ENCODE measurements around the gene GLP2R.

GLP2R gene

DNA sequence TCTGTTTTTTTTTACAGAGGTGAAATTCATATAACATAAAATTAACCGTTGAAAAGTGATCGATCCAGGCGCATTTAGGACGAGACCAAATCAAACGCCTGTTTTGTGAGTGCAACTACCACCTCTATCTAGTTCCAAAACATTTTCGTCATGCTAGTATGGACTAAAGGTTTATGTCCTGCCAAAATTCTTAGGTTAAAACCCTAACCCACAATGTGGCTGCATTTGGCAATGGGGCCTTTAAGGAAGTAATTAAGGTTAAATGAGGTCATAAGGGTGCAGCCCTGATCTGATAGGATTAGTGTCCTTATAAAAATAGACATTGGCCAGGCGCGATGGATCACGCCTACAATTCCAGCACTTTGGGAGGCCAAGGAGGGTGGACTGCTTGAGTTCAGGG lies 112.2 kb downstream of the GLP2R start (continued):
- TF ChIP-seq ZNF362 (tag by site-specific recombination; IDR thresholded peaks at IDR 0.05) (no peak), ZNF16 (tag by site-specific recombination; IDR thresholded peaks at IDR 0.05; ENCODE audit: low read depth) (no peak), ZNF292 (tag by site-specific recombination; IDR thresholded peaks at IDR 0.05; ENCODE audit: borderline replicate concordance, low read depth) (no peak), BCL6B (tag by site-specific recombination; IDR thresholded peaks at IDR 0.05) (no peak), ZNF23 (tag by site-specific recombination; IDR thresholded peaks at IDR 0.05; ENCODE audit: borderline replicate concordance) (no peak), GLIS1 (tag by site-specific recombination; IDR thresholded peaks at IDR 0.05) (no peak), ZNF792 (tag by site-specific recombination; IDR thresholded peaks at IDR 0.05) (no peak), ZNF394 (tag by site-specific recombination; IDR thresholded peaks at IDR 0.05; ENCODE audit: borderline replicate concordance) (no peak)
- TF ChIP-seq, protein P1, sequence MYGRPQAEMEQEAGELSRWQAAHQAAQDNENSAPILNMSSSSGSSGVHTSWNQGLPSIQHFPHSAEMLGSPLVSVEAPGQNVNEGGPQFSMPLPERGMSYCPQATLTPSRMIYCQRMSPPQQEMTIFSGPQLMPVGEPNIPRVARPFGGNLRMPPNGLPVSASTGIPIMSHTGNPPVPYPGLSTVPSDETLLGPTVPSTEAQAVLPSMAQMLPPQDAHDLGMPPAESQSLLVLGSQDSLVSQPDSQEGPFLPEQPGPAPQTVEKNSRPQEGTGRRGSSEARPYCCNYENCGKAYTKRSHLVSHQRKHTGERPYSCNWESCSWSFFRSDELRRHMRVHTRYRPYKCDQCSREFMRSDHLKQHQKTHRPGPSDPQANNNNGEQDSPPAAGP (tag by site-specific recombination; IDR thresholded peaks at IDR 0.05), result no peak
- TF ChIP-seq, protein P2, sequence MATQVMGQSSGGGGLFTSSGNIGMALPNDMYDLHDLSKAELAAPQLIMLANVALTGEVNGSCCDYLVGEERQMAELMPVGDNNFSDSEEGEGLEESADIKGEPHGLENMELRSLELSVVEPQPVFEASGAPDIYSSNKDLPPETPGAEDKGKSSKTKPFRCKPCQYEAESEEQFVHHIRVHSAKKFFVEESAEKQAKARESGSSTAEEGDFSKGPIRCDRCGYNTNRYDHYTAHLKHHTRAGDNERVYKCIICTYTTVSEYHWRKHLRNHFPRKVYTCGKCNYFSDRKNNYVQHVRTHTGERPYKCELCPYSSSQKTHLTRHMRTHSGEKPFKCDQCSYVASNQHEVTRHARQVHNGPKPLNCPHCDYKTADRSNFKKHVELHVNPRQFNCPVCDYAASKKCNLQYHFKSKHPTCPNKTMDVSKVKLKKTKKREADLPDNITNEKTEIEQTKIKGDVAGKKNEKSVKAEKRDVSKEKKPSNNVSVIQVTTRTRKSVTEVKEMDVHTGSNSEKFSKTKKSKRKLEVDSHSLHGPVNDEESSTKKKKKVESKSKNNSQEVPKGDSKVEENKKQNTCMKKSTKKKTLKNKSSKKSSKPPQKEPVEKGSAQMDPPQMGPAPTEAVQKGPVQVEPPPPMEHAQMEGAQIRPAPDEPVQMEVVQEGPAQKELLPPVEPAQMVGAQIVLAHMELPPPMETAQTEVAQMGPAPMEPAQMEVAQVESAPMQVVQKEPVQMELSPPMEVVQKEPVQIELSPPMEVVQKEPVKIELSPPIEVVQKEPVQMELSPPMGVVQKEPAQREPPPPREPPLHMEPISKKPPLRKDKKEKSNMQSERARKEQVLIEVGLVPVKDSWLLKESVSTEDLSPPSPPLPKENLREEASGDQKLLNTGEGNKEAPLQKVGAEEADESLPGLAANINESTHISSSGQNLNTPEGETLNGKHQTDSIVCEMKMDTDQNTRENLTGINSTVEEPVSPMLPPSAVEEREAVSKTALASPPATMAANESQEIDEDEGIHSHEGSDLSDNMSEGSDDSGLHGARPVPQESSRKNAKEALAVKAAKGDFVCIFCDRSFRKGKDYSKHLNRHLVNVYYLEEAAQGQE (tag by site-specific recombination; IDR thresholded peaks at IDR 0.05), result no peak

DNA sequence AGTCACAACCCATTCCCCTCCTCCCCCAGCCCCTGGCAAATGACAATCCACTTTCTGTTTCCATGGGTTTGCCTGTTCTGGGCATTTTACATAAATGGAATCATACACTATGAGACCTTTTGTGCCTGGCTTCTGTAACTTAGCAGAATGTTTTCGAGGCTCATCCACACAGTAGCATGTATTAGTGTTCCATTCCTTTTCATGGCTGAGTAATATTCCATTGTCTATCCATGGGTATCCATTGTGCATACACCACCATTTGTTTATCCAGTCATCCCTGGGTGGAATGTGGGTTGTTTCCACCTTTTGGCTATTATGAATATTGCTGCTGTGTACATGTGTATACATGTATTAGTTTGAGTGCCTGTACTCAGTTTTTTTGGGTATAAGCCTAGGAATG lies 113.0 kb downstream of the GLP2R start:
- TF ChIP-seq ZNF560 (tag by site-specific recombination; IDR thresholded peaks at IDR 0.05; ENCODE audit: borderline replicate concordance) (no peak), ZNF146 (tag by site-specific recombination; IDR thresholded peaks at IDR 0.05) (peak; percentile 92)
- TF ChIP-seq, protein P3, sequence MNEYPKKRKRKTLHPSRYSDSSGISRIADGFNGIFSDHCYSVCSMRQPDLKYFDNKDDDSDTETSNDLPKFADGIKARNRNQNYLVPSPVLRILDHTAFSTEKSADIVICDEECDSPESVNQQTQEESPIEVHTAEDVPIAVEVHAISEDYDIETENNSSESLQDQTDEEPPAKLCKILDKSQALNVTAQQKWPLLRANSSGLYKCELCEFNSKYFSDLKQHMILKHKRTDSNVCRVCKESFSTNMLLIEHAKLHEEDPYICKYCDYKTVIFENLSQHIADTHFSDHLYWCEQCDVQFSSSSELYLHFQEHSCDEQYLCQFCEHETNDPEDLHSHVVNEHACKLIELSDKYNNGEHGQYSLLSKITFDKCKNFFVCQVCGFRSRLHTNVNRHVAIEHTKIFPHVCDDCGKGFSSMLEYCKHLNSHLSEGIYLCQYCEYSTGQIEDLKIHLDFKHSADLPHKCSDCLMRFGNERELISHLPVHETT (tag by site-specific recombination; IDR thresholded peaks at IDR 0.05), result no peak
- TF ChIP-seq, protein P4, sequence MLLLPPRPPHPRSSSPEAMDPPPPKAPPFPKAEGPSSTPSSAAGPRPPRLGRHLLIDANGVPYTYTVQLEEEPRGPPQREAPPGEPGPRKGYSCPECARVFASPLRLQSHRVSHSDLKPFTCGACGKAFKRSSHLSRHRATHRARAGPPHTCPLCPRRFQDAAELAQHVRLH (tag by site-specific recombination; IDR thresholded peaks at IDR 0.05), result no peak
- ChIA-PET POLR2A (no interaction called here), CTCF (interaction anchor here (2.4 kb wide), 1 partner anchor 10 kb away, joined by 19 read pairs; no protein-coding TSS in a partner anchor)
- H3K27ac ChIP-seq (ENCODE audit: extremely low read depth, low read depth, low read length), result no peak overlapping the region
- no peak overlapping the region for H3K4me3 ChIP-seq (ENCODE audit: low read depth, low read length)
- no peaks in the 10 kb centered on the region; the same call in 1 of the 2 replicates for H3K9me3 ChIP-seq (ENCODE audit: control insufficient read depth, insufficient read depth, low read depth, low read length)
- no peaks in the 10 kb centered on the region for H3K36me3 ChIP-seq (ENCODE audit: control insufficient read depth in 2 of 2, insufficient read depth in 1 of 2, low read length in 2 of 2)
- H3K4me1 ChIP-seq (ENCODE audit: control insufficient read depth, insufficient read depth, low read length), result no peaks in the 10 kb centered on the region
